Measurements from ENCODE around the gene PUM1. TPM values are rescaled to one million over a fixed set of nuclear protein-coding genes. Genes with fewer than 3 reads are reported as not detected.

The PUM1 gene
- total RNA-seq, 2 experiments from 2014 or later: 93.4 to 94.6 TPM

- no peak overlapping the region for H3K4me3 Mint-ChIP-seq
- H3K9me3 Mint-ChIP-seq: no peaks in the 10 kb centered on the region
- H3K27ac Mint-ChIP-seq: peak overlapping the region; percentile 25
- H3K4me1 Mint-ChIP-seq: no peaks in the 10 kb centered on the region
- H3K27me3 Mint-ChIP-seq: no peaks in the 10 kb centered on the region
- no peak for DNase-seq
- H3K36me3 Mint-ChIP-seq: peaks cover 11% of the 10 kb centered on the region
Measured at GRCh38 chr1:30933874-30934252, 131.7 kb downstream of the PUM1 start.

- H3K36me3 Mint-ChIP-seq: peaks cover 5% of the 10 kb centered on the region
- no peaks in the 10 kb centered on the region for H3K9me3 Mint-ChIP-seq
- no peaks in the 10 kb centered on the region for H3K4me1 Mint-ChIP-seq
- no peak overlapping the region for H3K4me3 Mint-ChIP-seq
- DNase-seq: no peak
- H3K27ac Mint-ChIP-seq: no peak overlapping the region
- no peaks in the 10 kb centered on the region for H3K27me3 Mint-ChIP-seq
Measured at GRCh38 chr1:30930631-30931173, 134.8 kb downstream of the PUM1 start.

DNA sequence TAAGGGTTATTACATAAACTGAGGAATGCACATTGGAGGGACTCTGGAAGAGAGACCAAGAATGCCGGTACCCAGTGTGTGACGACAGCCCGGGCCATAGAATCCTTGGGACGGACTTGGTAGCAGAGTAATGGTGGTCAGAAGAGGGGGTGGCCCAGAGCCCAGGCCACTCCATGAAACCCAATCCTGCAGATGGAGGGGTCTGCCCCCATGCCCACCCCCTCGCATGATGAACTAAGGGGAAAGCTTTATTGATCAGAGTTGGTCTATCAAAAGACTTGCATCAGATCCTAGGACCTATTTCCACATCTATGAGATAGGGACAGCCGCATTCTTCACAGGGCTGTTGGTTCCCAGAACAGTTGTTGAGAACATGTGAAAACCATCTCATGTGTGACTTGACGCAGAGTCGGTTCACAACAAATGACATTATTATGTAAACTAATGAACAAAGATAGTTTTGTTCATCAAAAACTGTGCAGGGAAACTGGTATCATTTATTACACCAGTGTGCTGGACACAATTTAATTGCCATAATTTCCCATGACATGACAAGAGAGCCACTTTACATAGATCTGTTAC is 135.5 kb downstream of the PUM1 start:
- Mint-ChIP-seq H3K36me3 (peaks cover 3% of the 10 kb centered on the region), H3K9me3 (no peaks in the 10 kb centered on the region), H3K4me3 (no peak overlapping the region), H3K4me1 (no peaks in the 10 kb centered on the region), H3K27me3 (no peaks in the 10 kb centered on the region), H3K27ac (no peak overlapping the region)
- no peak for DNase-seq

GRCh38 chr1:30929135-30929889 is 136.2 kb downstream of the PUM1 start:
- peak; percentile 45 for DNase-seq
- Mint-ChIP-seq H3K4me1 (no peaks in the 10 kb centered on the region), H3K27ac (no peak overlapping the region), H3K27me3 (no peaks in the 10 kb centered on the region), H3K36me3 (peaks cover 1% of the 10 kb centered on the region), H3K4me3 (no peak overlapping the region), H3K9me3 (no peaks in the 10 kb centered on the region)

DNA sequence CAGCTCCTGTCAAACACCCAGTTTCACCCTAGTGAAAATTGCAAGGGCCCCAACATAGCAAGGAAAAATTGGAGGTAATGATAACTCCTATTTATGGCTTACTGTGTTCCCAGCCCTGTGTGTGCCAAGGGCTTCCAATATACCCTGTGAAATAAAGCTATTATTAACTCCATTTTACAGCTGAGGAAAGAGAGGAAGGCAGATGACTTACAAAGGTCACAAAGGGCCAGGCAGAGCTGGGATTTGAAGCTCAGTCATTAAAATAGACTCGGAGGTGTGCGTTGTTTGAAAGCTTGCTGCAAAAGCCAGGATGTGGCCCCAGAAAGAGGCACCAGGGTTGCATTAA is 136.8 kb downstream of the PUM1 start:
- no peak for DNase-seq
- H3K4me3 Mint-ChIP-seq: no peak overlapping the region
- H3K36me3 Mint-ChIP-seq: no peaks in the 10 kb centered on the region
- no peak overlapping the region for H3K27ac Mint-ChIP-seq
- no peaks in the 10 kb centered on the region for H3K27me3 Mint-ChIP-seq
- H3K4me1 Mint-ChIP-seq: no peaks in the 10 kb centered on the region
- H3K9me3 Mint-ChIP-seq: no peaks in the 10 kb centered on the region

GRCh38 chr1:30928171-30928570 is 137.3 kb downstream of the PUM1 start:
- H3K27ac Mint-ChIP-seq: no peak overlapping the region
- H3K4me3 Mint-ChIP-seq: no peak overlapping the region
- no peaks in the 10 kb centered on the region for H3K9me3 Mint-ChIP-seq
- no peaks in the 10 kb centered on the region for H3K36me3 Mint-ChIP-seq
- DNase-seq: no peak
- no peaks in the 10 kb centered on the region for H3K27me3 Mint-ChIP-seq
- no peaks in the 10 kb centered on the region for H3K4me1 Mint-ChIP-seq

DNA sequence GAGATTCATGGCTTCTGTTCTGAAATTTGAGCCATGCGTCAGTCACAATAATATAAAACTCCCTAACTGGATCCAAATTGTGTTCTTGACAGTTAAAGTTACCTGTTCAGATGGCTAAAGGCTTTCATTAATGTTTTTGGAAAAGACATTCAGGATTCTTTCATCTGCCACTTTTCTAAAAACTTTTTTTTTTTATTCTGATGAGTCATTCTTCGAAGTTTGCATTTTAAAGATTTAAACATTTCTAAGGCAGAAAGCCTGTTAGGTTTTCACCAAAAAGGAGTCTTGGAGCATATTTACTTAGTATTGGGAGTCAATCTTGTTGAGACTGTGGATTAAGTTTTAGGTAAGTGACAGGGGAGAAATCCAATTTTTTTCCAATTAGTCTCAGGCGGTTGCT is 138.1 kb downstream of the PUM1 start:
- Mint-ChIP-seq H3K27ac (no peak overlapping the region), H3K4me1 (no peaks in the 10 kb centered on the region), H3K4me3 (no peak overlapping the region), H3K9me3 (no peaks in the 10 kb centered on the region), H3K36me3 (no peaks in the 10 kb centered on the region), H3K27me3 (no peaks in the 10 kb centered on the region)
- no peak for DNase-seq

DNA sequence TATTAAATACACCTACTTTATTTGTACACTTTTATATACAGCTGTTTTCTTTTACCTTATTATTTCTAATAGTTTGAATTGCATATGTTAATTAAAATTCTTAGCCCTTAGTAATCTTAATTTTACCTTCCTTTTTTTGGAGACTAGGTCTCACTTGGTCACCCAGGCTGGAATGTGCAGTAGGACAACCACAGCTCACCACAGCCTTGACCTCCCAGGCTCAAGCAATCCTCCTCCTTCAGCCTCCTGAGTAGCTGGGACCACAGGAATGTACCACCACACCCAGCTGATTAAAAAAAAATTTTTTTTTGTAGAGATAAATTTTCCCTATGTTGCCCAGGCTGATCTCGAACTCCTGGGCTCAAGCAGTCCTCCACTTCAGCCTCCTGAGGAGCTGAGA is 141.9 kb downstream of the PUM1 start:
- Mint-ChIP-seq H3K4me1 (peaks cover 3% of the 10 kb centered on the region), H3K9me3 (no peaks in the 10 kb centered on the region), H3K36me3 (no peaks in the 10 kb centered on the region), H3K27ac (no peak overlapping the region), H3K4me3 (no peak overlapping the region), H3K27me3 (no peaks in the 10 kb centered on the region)
- no peak for DNase-seq

DNA sequence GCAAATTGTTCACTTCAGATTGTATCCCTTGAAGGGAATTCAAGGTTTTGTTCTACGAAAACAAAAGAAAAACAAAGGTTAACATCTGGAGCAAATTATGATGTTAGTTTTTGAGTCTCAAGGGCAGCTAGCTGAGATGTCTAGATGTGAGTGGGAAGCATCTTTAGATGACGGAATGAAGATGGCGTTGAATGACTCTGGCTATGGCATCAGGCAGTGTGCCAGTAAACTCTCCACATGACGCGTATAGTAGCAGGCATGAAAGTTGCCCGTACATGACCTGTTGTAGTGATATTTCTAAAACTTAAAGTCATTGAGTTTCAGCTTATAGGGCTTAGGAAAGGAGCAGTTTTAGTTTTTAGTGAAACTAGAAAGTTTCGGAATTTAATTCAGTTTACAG is 144.7 kb downstream of the PUM1 start:
- H3K36me3 Mint-ChIP-seq: no peaks in the 10 kb centered on the region
- H3K4me1 Mint-ChIP-seq: peaks cover 5% of the 10 kb centered on the region
- H3K9me3 Mint-ChIP-seq: no peaks in the 10 kb centered on the region
- no peaks in the 10 kb centered on the region for H3K27me3 Mint-ChIP-seq
- H3K27ac Mint-ChIP-seq: no peak overlapping the region
- no peak for DNase-seq
- H3K4me3 Mint-ChIP-seq: no peak overlapping the region

- no peak overlapping the region for H3K27ac Mint-ChIP-seq
- no peak for DNase-seq
- H3K27me3 Mint-ChIP-seq: no peaks in the 10 kb centered on the region
- peaks cover 5% of the 10 kb centered on the region for H3K4me1 Mint-ChIP-seq
- no peak overlapping the region for H3K4me3 Mint-ChIP-seq
- H3K9me3 Mint-ChIP-seq: no peaks in the 10 kb centered on the region
- H3K36me3 Mint-ChIP-seq: no peaks in the 10 kb centered on the region
Measured at GRCh38 chr1:30919025-30919881, 146.3 kb downstream of the PUM1 start.

GRCh38 chr1:30916296-30916695 is 149.2 kb downstream of the PUM1 start:
- no peak for DNase-seq
- Mint-ChIP-seq H3K9me3 (no peaks in the 10 kb centered on the region), H3K4me1 (peaks cover 8% of the 10 kb centered on the region), H3K27me3 (no peaks in the 10 kb centered on the region), H3K36me3 (no peaks in the 10 kb centered on the region), H3K4me3 (no peak overlapping the region), H3K27ac (no peak overlapping the region)

DNA sequence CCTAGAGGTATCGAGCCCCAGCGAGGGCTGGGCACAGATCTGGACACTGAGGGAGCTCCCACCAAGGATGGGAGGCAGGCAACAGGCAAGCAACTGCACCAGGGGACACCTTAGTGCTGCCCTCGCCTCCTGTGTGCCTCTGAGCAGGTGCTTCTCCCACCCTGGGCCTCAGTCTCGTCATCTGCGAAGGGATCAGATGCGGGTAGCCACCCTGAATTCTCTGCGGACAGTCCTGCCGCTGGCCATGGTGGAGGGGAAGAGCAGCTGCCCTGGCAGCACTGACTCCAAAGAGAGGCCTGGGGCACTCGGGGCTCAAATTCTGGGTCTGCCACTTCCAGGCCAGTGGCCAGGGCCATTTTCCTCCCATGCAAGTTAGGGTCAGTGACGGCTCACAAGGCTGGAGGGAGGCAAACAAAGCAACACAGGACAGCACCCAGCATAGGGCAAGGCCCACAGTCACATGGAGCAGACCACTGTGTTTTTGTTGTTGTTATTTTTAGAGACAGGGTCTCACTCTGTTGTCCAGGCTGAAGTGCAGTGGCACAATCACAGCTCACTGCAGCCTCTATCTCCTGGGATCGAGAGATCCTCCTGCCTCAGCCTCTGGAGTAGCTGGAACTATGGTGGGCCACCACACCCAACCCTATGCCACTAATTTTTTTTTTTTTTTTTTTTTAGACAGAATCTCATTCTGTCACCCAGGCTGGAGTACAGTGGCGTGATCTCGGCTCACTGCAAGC is 149.9 kb downstream of the PUM1 start:
- Mint-ChIP-seq H3K9me3 (no peaks in the 10 kb centered on the region), H3K27me3 (peaks cover 4% of the 10 kb centered on the region), H3K27ac (no peak overlapping the region), H3K36me3 (no peaks in the 10 kb centered on the region), H3K4me3 (no peak overlapping the region), H3K4me1 (peaks cover 8% of the 10 kb centered on the region)
- DNase-seq: no peak

- H3K4me1 Mint-ChIP-seq: peaks cover 8% of the 10 kb centered on the region
- DNase-seq: no peak
- H3K9me3 Mint-ChIP-seq: no peaks in the 10 kb centered on the region
- H3K36me3 Mint-ChIP-seq: no peaks in the 10 kb centered on the region
- H3K4me3 Mint-ChIP-seq: no peak overlapping the region
- no peak overlapping the region for H3K27ac Mint-ChIP-seq
- H3K27me3 Mint-ChIP-seq: peaks cover 10% of the 10 kb centered on the region
Measured at GRCh38 chr1:30914931-30915330, 150.6 kb downstream of the PUM1 start.

DNA sequence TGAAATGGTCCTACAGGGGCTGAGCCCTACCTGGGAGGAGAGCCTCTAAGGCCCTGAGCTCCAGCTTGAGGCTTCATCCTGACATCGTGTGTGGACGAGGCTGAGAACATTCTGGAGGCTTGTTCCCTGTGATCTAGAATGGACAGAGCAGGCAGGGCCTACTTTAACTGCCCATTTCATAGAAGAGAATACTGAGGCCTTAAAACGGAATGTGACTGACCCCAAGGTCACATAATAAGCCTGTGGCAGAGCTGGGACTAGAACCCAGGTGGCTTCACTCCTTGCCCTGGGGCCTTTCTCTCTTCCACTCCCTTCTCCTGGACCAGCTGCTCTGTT is 151.0 kb downstream of the PUM1 start:
- Mint-ChIP-seq H3K4me1 (peaks cover 9% of the 10 kb centered on the region), H3K9me3 (no peaks in the 10 kb centered on the region), H3K36me3 (no peaks in the 10 kb centered on the region), H3K4me3 (no peak overlapping the region), H3K27me3 (peaks cover 14% of the 10 kb centered on the region), H3K27ac (no peak overlapping the region)
- DNase-seq: no peak
